OCI-LY1 (cell line): ENCODE results near the gene OSBPL2.
A peak's percentile ranks its signal among the peaks of the same experiment; 100 is the strongest.

ENCODE experiments used
- H2AFZ ChIP-seq: fragments of 200-600 bp; sonication (generic), shearing (Covaris generic); 2 replicates; pipeline ENCODE4 v1.6.0; 2014; ENCODE audit warnings: antibody characterized with exemption, mild to moderate bottlenecking, low read length
- H3F3A ChIP-seq: fragments of 200-600 bp; sonication (generic), shearing (Covaris generic); 2 replicates; pipeline ENCODE4 v1.6.0; 2014; ENCODE audit warnings: mild to moderate bottlenecking, antibody characterized with exemption, low read length, moderate library complexity; ENCODE audit not compliant: insufficient read depth
- H3K27ac ChIP-seq: fragments of 200-600 bp; sonication (generic); 2 replicates; pipeline ENCODE4 v1.5.1; 2014; ENCODE audit warnings: low read length, mixed run types, mild to moderate bottlenecking, low read depth; ENCODE audit not compliant: poor library complexity, severe bottlenecking
- H3K27me3 ChIP-seq: fragments of 200-600 bp; sonication (generic); 2 replicates; pipeline ENCODE4 v1.6.0; 2014; ENCODE audit warnings: antibody characterized with exemption, mild to moderate bottlenecking, low read length, moderate library complexity; ENCODE audit not compliant: insufficient read depth
- H3K36me3 ChIP-seq: fragments of 200-600 bp; sonication (generic); 2 replicates; pipeline ENCODE4 v1.6.1; 2014; ENCODE audit warnings: mild to moderate bottlenecking, antibody characterized with exemption, low read length, moderate library complexity, mixed read lengths; ENCODE audit not compliant: insufficient read depth
- H3K4me1 ChIP-seq: fragments of 200-600 bp; sonication (generic); 2 replicates; pipeline ENCODE4 v1.5.1; 2014; ENCODE audit warnings: mild to moderate bottlenecking, low read length, moderate library complexity; ENCODE audit not compliant: insufficient read depth, severe bottlenecking
- H3K4me2 ChIP-seq: fragments of 200-600 bp; sonication (generic), shearing (Covaris generic); 2 replicates; pipeline ENCODE4 v1.6.1; 2014; ENCODE audit warnings: low read length
- H3K4me3 ChIP-seq: fragments of 200-600 bp; sonication (generic); 2 replicates; pipeline ENCODE4 v1.5.1; 2014; ENCODE audit warnings: low read length, low read depth, mild to moderate bottlenecking, mixed read lengths; ENCODE audit not compliant: poor library complexity, severe bottlenecking
- H3K79me2 ChIP-seq: fragments of 200-600 bp; shearing (Covaris generic); 2 replicates; pipeline ENCODE4 v1.6.1; 2016; ENCODE audit warnings: mixed run types, low read length, mixed read lengths; ENCODE audit not compliant: insufficient read depth
- H3K9ac ChIP-seq: fragments of 200-600 bp; sonication (generic), shearing (Covaris generic); 2 replicates; pipeline ENCODE4 v1.6.1; 2014; ENCODE audit warnings: mild to moderate bottlenecking, low read length, mixed read lengths
- H3K9me2 ChIP-seq: fragments of 200-600 bp; sonication (generic), shearing (Covaris generic); 2 replicates; pipeline ENCODE4 v1.6.1; 2014; ENCODE audit warnings: low read depth, mild to moderate bottlenecking, low read length, mixed read lengths
- H3K9me3 ChIP-seq: fragments of 200-600 bp; shearing (Covaris generic); 2 replicates; pipeline ENCODE4 v1.6.1; 2014; ENCODE audit warnings: low read length, mixed read lengths
- H4K20me1 ChIP-seq: fragments of 200-600 bp; sonication (generic), shearing (Covaris generic); 2 replicates; pipeline ENCODE4 v1.6.0; 2016; ENCODE audit warnings: mild to moderate bottlenecking, low read length; ENCODE audit not compliant: insufficient read depth
- CTCF ChIP-seq: fragments of 200-600 bp; sonication (generic), shearing (Covaris generic); IDR thresholded peaks from 2 replicates; pipeline ENCODE4 v1.5.1; 2017; ENCODE audit warnings: mild to moderate bottlenecking, antibody characterized with exemption, low read length, moderate library complexity, mixed read lengths
- EZH2 ChIP-seq: fragments of 200-600 bp; sonication (generic), shearing (Covaris generic); IDR thresholded peaks from 2 replicates; pipeline ENCODE4 v1.8.0; 2017; ENCODE audit warnings: borderline replicate concordance, mixed run types, mild to moderate bottlenecking, antibody characterized with exemption, low read length, moderate library complexity, mixed read lengths

OSBPL2 gene

GRCh38 chr20:62200491-62201172 lies 37.7 kb upstream of the OSBPL2 start:
- Histone ChIP-seq H4K20me1 (no peaks in the 10 kb centered on the region), H2AFZ (no peak overlapping the region), H3K9me3 (no peaks in the 10 kb centered on the region), H3K9ac (no peak overlapping the region), H3K27me3 (no peaks in the 10 kb centered on the region), H3K4me2 (peak overlapping the region; percentile 52; the same call in 1 of the 2 replicates), H3K79me2 (no peaks in the 10 kb centered on the region), H3K4me3 (no peak overlapping the region), H3F3A (no peaks in the 10 kb centered on the region), H3K9me2 (no peaks in the 10 kb centered on the region), H3K4me1 (peaks cover 17% of the 10 kb centered on the region), H3K36me3 (peaks cover 49% of the 10 kb centered on the region), H3K27ac (peak overlapping the region; percentile 66)
- TF ChIP-seq CTCF (no peak), EZH2 (no peak)

GRCh38 chr20:62201173-62202082 lies 36.9 kb upstream of the OSBPL2 start:
- Histone ChIP-seq H3K9ac (no peak overlapping the region), H3K9me3 (no peaks in the 10 kb centered on the region), H3K27ac (peak overlapping the region; percentile 66), H3F3A (no peaks in the 10 kb centered on the region), H2AFZ (no peak overlapping the region), H3K4me3 (no peak overlapping the region), H3K79me2 (no peaks in the 10 kb centered on the region), H4K20me1 (no peaks in the 10 kb centered on the region), H3K36me3 (peaks cover 44% of the 10 kb centered on the region), H3K27me3 (no peaks in the 10 kb centered on the region), H3K4me1 (peaks cover 17% of the 10 kb centered on the region), H3K9me2 (no peaks in the 10 kb centered on the region), H3K4me2 (peak overlapping the region; percentile 52; the same call in 1 of the 2 replicates)
- TF ChIP-seq CTCF, result no peak
- no peak for TF ChIP-seq EZH2

GRCh38 chr20:62202083-62202395 lies 36.3 kb upstream of the OSBPL2 start:
- H3K4me1 ChIP-seq, result peaks cover 17% of the 10 kb centered on the region
- no peak overlapping the region; the same call in 1 of the 2 replicates for H3K4me2 ChIP-seq
- H3F3A ChIP-seq, result no peaks in the 10 kb centered on the region
- H2AFZ ChIP-seq, result no peak overlapping the region
- peaks cover 44% of the 10 kb centered on the region for H3K36me3 ChIP-seq
- H3K9me2 ChIP-seq, result no peaks in the 10 kb centered on the region
- H3K9me3 ChIP-seq, result no peaks in the 10 kb centered on the region
- no peak overlapping the region for H3K4me3 ChIP-seq
- H4K20me1 ChIP-seq, result no peaks in the 10 kb centered on the region
- TF ChIP-seq CTCF, result no peak
- TF ChIP-seq EZH2, result no peak
- H3K27me3 ChIP-seq, result no peaks in the 10 kb centered on the region
- no peak overlapping the region for H3K9ac ChIP-seq
- no peaks in the 10 kb centered on the region for H3K79me2 ChIP-seq
- peak overlapping the region; percentile 66 for H3K27ac ChIP-seq
